ENCODE measurements around the gene B3GNT5.

DNA sequence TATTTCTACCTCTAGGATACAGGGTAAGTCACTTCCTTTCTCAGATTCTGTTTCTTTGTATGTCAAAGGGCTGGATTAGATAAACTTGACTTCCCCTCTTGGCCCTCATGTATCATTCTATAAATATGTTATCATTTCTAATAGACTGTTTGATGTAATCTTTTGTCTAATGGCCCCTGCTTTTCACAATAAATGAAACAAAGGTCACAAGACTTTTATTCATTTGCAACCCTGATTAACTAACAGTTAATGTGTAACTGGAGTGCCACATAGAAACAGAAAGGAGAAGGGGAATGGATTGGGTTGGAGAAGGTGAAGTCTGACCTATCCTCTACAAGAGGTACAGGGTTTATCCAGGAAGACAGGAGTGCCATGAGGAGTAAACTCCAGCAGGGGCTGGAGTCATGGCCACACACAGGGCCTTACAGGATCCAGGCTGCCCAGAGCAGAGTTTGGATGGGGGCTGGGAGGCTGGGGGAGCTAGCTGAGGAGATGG is 8.0 kb upstream of the B3GNT5 start:
- TF ChIP-seq, protein P1, sequence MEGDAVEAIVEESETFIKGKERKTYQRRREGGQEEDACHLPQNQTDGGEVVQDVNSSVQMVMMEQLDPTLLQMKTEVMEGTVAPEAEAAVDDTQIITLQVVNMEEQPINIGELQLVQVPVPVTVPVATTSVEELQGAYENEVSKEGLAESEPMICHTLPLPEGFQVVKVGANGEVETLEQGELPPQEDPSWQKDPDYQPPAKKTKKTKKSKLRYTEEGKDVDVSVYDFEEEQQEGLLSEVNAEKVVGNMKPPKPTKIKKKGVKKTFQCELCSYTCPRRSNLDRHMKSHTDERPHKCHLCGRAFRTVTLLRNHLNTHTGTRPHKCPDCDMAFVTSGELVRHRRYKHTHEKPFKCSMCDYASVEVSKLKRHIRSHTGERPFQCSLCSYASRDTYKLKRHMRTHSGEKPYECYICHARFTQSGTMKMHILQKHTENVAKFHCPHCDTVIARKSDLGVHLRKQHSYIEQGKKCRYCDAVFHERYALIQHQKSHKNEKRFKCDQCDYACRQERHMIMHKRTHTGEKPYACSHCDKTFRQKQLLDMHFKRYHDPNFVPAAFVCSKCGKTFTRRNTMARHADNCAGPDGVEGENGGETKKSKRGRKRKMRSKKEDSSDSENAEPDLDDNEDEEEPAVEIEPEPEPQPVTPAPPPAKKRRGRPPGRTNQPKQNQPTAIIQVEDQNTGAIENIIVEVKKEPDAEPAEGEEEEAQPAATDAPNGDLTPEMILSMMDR (IDR thresholded peaks at IDR 0.05): no peak
- no peak for TF ChIP-seq POLR2A (IDR thresholded peaks at IDR 0.05)

All from testis (tissue), 2 donors.